NCI-H2081 (cell line): ENCODE data around the gene LRP8.

ENCODE experiments used
- DNase-seq, 2 experiments: peaks; one replicate each; lab custom pipeline; 2025; lab: John Stamatoyannopoulos, UW

LRP8 gene

GRCh38 chr1:53262000-53262399, 65.9 kb downstream of the LRP8 start:
- DNase-seq, result no peak

GRCh38 chr1:53260631-53261247, 67.1 kb downstream of the LRP8 start:
- DNase-seq, result no peak

GRCh38 chr1:53259932-53260331, 67.9 kb downstream of the LRP8 start:
- DNase-seq, result no peak

GRCh38 chr1:53258216-53258615, 69.7 kb downstream of the LRP8 start:
- DNase-seq, result no peak

- no peak for DNase-seq
Observed at GRCh38 chr1:53257454-53258081, 70.3 kb downstream of the LRP8 start.

GRCh38 chr1:53256511-53257453, 71.1 kb downstream of the LRP8 start:
- no peak for DNase-seq

- no peak for DNase-seq
Observed at GRCh38 chr1:53255031-53255430, 72.8 kb downstream of the LRP8 start.

- no peak for DNase-seq
Observed at GRCh38 chr1:53254011-53254640, 73.7 kb downstream of the LRP8 start.

- no peak for DNase-seq
Observed at GRCh38 chr1:53250325-53250724, 77.5 kb downstream of the LRP8 start.

- no peak for DNase-seq
Observed at GRCh38 chr1:53249706-53250105, 78.2 kb downstream of the LRP8 start.

- no peak for DNase-seq
Observed at GRCh38 chr1:53246261-53247134, 81.4 kb downstream of the LRP8 start.

GRCh38 chr1:53244141-53244540, 83.7 kb downstream of the LRP8 start:
- DNase-seq, result no peak

- DNase-seq, result no peak
Observed at GRCh38 chr1:53242381-53242780, 85.5 kb downstream of the LRP8 start.

GRCh38 chr1:53241828-53242227, 86.0 kb downstream of the LRP8 start:
- DNase-seq, result no peak

GRCh38 chr1:53238197-53239155, 89.4 kb downstream of the LRP8 start, which contains the start of gene MAGOH:
TSS of gene MAGOH (minus strand) at chr1:53238518. CDS start at chr1:53238448, 70 bp downstream.
- DNase-seq, result peak; percentile 90 to 96

- DNase-seq, result no peak
Observed at GRCh38 chr1:53237638-53238037, 90.2 kb downstream of the LRP8 start.

GRCh38 chr1:53220962-53221286, 106.9 kb downstream of the LRP8 start:
- DNase-seq, result no peak

- peak; percentile 95 to 97 for DNase-seq
Observed at GRCh38 chr1:53220171-53220961, 107.5 kb downstream of the LRP8 start, which contains the start of gene CZIB. TSS of gene CZIB (minus strand) at chr1:53220634. CDS start at chr1:53220575, 59 bp downstream.

- no peak for DNase-seq
Observed at GRCh38 chr1:53219711-53220110, 108.2 kb downstream of the LRP8 start.
